BLaER1 (cell line): ENCODE measurements around the gene TENM4.

Source experiments
- H3K27ac ChIP-seq: shearing (Covaris generic); formaldehyde crosslinking; 2 replicates; pipeline ENCODE4 v1.8.1; 2022
- H3K27me3 ChIP-seq: shearing (Covaris generic); formaldehyde crosslinking; 2 replicates; pipeline ENCODE4 v1.8.1; 2022
- H3K36me3 ChIP-seq: shearing (Covaris generic); formaldehyde crosslinking; 2 replicates; pipeline ENCODE4 v1.8.1; 2022
- H3K4me1 ChIP-seq: shearing (Covaris generic); formaldehyde crosslinking; 2 replicates; pipeline ENCODE4 v1.8.1; 2022
- H3K4me2 ChIP-seq: shearing (Covaris generic); formaldehyde crosslinking; 2 replicates; pipeline ENCODE4 v1.8.1; 2022
- H3K4me3 ChIP-seq: shearing (Covaris generic); formaldehyde crosslinking; 2 replicates; pipeline ENCODE4 v1.8.1; 2022
- H3K9ac ChIP-seq: shearing (Covaris generic); formaldehyde crosslinking; 2 replicates; pipeline ENCODE4 v1.8.1; 2022
- H3K9me3 ChIP-seq: shearing (Covaris generic); formaldehyde crosslinking; 2 replicates; pipeline ENCODE4 v1.8.1; 2022
- H4K20me1 ChIP-seq: shearing (Covaris generic); formaldehyde crosslinking; 2 replicates; pipeline ENCODE4 v1.8.1; 2022
- Cebpa-rat ChIP-seq: shearing (Covaris generic); IDR thresholded peaks from 2 replicates; pipeline ENCODE4 v1.8.1; 2022

The TENM4 gene

GRCh38 chr11:79097246-79097875 lies 343.5 kb downstream of the TENM4 start:
- no peak for TF ChIP-seq Cebpa-rat
- peaks cover 15% of the 10 kb centered on the region for H3K4me1 ChIP-seq
- no peak overlapping the region for H3K9ac ChIP-seq
- H3K27me3 ChIP-seq: no peaks in the 10 kb centered on the region
- H3K4me2 ChIP-seq: no peak overlapping the region
- peaks cover 21% of the 10 kb centered on the region for H3K9me3 ChIP-seq
- H4K20me1 ChIP-seq: no peaks in the 10 kb centered on the region
- no peak overlapping the region for H3K4me3 ChIP-seq
- H3K36me3 ChIP-seq: peaks cover 9% of the 10 kb centered on the region; the same call in 1 of the 2 replicates
- H3K27ac ChIP-seq: no peak overlapping the region

GRCh38 chr11:79095424-79095823 lies 345.4 kb downstream of the TENM4 start:
- peaks cover 9% of the 10 kb centered on the region; the same call in 1 of the 2 replicates for H3K36me3 ChIP-seq
- no peak overlapping the region for H3K27ac ChIP-seq
- no peak for TF ChIP-seq Cebpa-rat

GRCh38 chr11:79094616-79095015 lies 346.2 kb downstream of the TENM4 start:
- Histone ChIP-seq H3K9me3 (peaks cover 21% of the 10 kb centered on the region), H3K9ac (no peak overlapping the region), H4K20me1 (no peaks in the 10 kb centered on the region), H3K4me3 (no peak overlapping the region), H3K4me2 (no peak overlapping the region), H3K27me3 (no peaks in the 10 kb centered on the region), H3K27ac (no peak overlapping the region), H3K36me3 (peaks cover 9% of the 10 kb centered on the region; the same call in 1 of the 2 replicates), H3K4me1 (peaks cover 19% of the 10 kb centered on the region)
- TF ChIP-seq Cebpa-rat: no peak

More at GRCh38 chr11:79095424-79095823, 345.4 kb downstream of the TENM4 start:
- no peak overlapping the region for H3K9ac ChIP-seq
- no peaks in the 10 kb centered on the region for H3K27me3 ChIP-seq
- H3K4me3 ChIP-seq: no peak overlapping the region
- H3K4me2 ChIP-seq: no peak overlapping the region
- peaks cover 19% of the 10 kb centered on the region for H3K4me1 ChIP-seq
- H3K9me3 ChIP-seq: peaks cover 21% of the 10 kb centered on the region
- H4K20me1 ChIP-seq: no peaks in the 10 kb centered on the region

- peaks cover 16% of the 10 kb centered on the region for H3K4me1 ChIP-seq
- H4K20me1 ChIP-seq: no peaks in the 10 kb centered on the region
- no peak overlapping the region for H3K9ac ChIP-seq
- TF ChIP-seq Cebpa-rat: no peak
- H3K4me2 ChIP-seq: no peak overlapping the region
- no peaks in the 10 kb centered on the region for H3K27me3 ChIP-seq
- peaks cover 9% of the 10 kb centered on the region; the same call in 1 of the 2 replicates for H3K36me3 ChIP-seq
- peaks cover 21% of the 10 kb centered on the region for H3K9me3 ChIP-seq
- no peak overlapping the region for H3K4me3 ChIP-seq
- H3K27ac ChIP-seq: no peak overlapping the region
Observed at GRCh38 chr11:79092791-79093353, 348.0 kb downstream of the TENM4 start.

GRCh38 chr11:79090191-79090705 lies 350.6 kb downstream of the TENM4 start:
- H3K27me3 ChIP-seq: no peaks in the 10 kb centered on the region
- H3K9me3 ChIP-seq: peaks cover 21% of the 10 kb centered on the region
- H3K4me3 ChIP-seq: no peak overlapping the region
- H3K9ac ChIP-seq: no peak overlapping the region
- H3K27ac ChIP-seq: no peak overlapping the region
- no peaks in the 10 kb centered on the region for H4K20me1 ChIP-seq
- peak overlapping the region; percentile 11; the same call in 1 of the 2 replicates for H3K4me2 ChIP-seq
- H3K36me3 ChIP-seq: peaks cover 9% of the 10 kb centered on the region; the same call in 1 of the 2 replicates
- no peak for TF ChIP-seq Cebpa-rat
- H3K4me1 ChIP-seq: peaks cover 16% of the 10 kb centered on the region

- no peak for TF ChIP-seq Cebpa-rat
- Histone ChIP-seq H3K27me3 (no peaks in the 10 kb centered on the region), H3K9me3 (peaks cover 19% of the 10 kb centered on the region), H3K27ac (no peak overlapping the region), H4K20me1 (no peaks in the 10 kb centered on the region), H3K9ac (no peak overlapping the region), H3K4me3 (no peak overlapping the region), H3K4me2 (no peak overlapping the region), H3K4me1 (peaks cover 16% of the 10 kb centered on the region), H3K36me3 (peaks cover 9% of the 10 kb centered on the region; the same call in 1 of the 2 replicates)
Observed at GRCh38 chr11:79089601-79090000, 351.2 kb downstream of the TENM4 start.

GRCh38 chr11:79088967-79089366 lies 351.9 kb downstream of the TENM4 start:
- Histone ChIP-seq H3K27ac (no peak overlapping the region), H3K9ac (no peak overlapping the region), H3K4me2 (no peak overlapping the region), H3K4me1 (peaks cover 16% of the 10 kb centered on the region), H3K27me3 (no peaks in the 10 kb centered on the region), H4K20me1 (no peaks in the 10 kb centered on the region), H3K36me3 (peaks cover 9% of the 10 kb centered on the region; the same call in 1 of the 2 replicates), H3K4me3 (no peak overlapping the region), H3K9me3 (peaks cover 13% of the 10 kb centered on the region)
- no peak for TF ChIP-seq Cebpa-rat

- peaks cover 16% of the 10 kb centered on the region for H3K4me1 ChIP-seq
- no peak overlapping the region for H3K4me3 ChIP-seq
- H3K4me2 ChIP-seq: no peak overlapping the region
- 0 out of 2 replicates have a peak, but pooled peaks cover 8% of the 10 kb centered on the region for H4K20me1 ChIP-seq
- no peaks in the 10 kb centered on the region for H3K27me3 ChIP-seq
- no peaks in the 10 kb centered on the region for H3K36me3 ChIP-seq
- H3K9ac ChIP-seq: no peak overlapping the region
- TF ChIP-seq Cebpa-rat: no peak
- peaks cover 3% of the 10 kb centered on the region for H3K9me3 ChIP-seq
- no peak overlapping the region for H3K27ac ChIP-seq
Observed at GRCh38 chr11:79087961-79088318, 352.9 kb downstream of the TENM4 start.

- Histone ChIP-seq H4K20me1 (0 out of 2 replicates have a peak, but pooled peaks cover 8% of the 10 kb centered on the region), H3K36me3 (no peaks in the 10 kb centered on the region), H3K27ac (no peak overlapping the region), H3K4me2 (no peak overlapping the region), H3K9ac (no peak overlapping the region), H3K27me3 (no peaks in the 10 kb centered on the region), H3K4me1 (peaks cover 16% of the 10 kb centered on the region), H3K9me3 (no peaks in the 10 kb centered on the region), H3K4me3 (no peak overlapping the region)
- no peak for TF ChIP-seq Cebpa-rat
Observed at GRCh38 chr11:79087238-79087960, 353.4 kb downstream of the TENM4 start.

- Histone ChIP-seq H3K36me3 (no peaks in the 10 kb centered on the region), H3K27ac (no peak overlapping the region)
- no peak for TF ChIP-seq Cebpa-rat
Observed at GRCh38 chr11:79086056-79086455, 354.8 kb downstream of the TENM4 start.

More at GRCh38 chr11:79086056-79086455, 354.8 kb downstream of the TENM4 start:
- Histone ChIP-seq H3K4me2 (no peak overlapping the region), H3K9ac (no peak overlapping the region), H3K27me3 (no peaks in the 10 kb centered on the region), H3K9me3 (no peaks in the 10 kb centered on the region), H4K20me1 (peaks cover 16% of the 10 kb centered on the region; the same call in 1 of the 2 replicates), H3K4me1 (peaks cover 21% of the 10 kb centered on the region), H3K4me3 (no peak overlapping the region)
